CD4-positive, alpha-beta T cell (primary cell): ENCODE data around the gene RSU1. TPM values are rescaled to one million over a fixed set of nuclear protein-coding genes. Genes with fewer than 3 reads are reported as not detected.

Source experiments
- ATAC-seq: fragments of 200-7000 bp; cut with Tn5 transposase; one replicate; pipeline ENCODE4 v1.10.0; 2022; ENCODE audit warnings: mild to moderate bottlenecking; ENCODE audit not compliant: poor library complexity
- CTCF ChIA-PET: fragments of 350-600 bp; sonication (Branson Sonifier 250); formaldehyde crosslinking; loops from one replicate; lab custom pipeline; 2021; ENCODE audit warnings: antibody characterized with exemption, inconsistent platforms; lab: Charles Lee
- POLR2A ChIA-PET: fragments of 350-600 bp; sonication (Branson Sonifier 250); formaldehyde crosslinking; loops from one replicate; lab custom pipeline; 2021; ENCODE audit warnings: antibody characterized with exemption, inconsistent platforms; lab: Charles Lee
- DNase-seq, 14 experiments: peaks; one replicate each; pipeline ENCODE4 v3.0.0-alpha.2; 2013 to 2020; ENCODE audit warnings: mixed read lengths in 2 of 14
- H3K27ac ChIP-seq, 2 donors: one replicate each; pipeline versions ENCODE4 v1.5.1 to v1.7.0; 2013; ENCODE audit warnings: low read length in 2 of 2, low read depth in 1 of 2, mild to moderate bottlenecking in 1 of 2
- H3K27me3 ChIP-seq, 2 experiments: 1 replicate in 1 of 2; 2 replicates in 1 of 2; pipeline versions ENCODE4 v1.6.1 to v1.7.0; 2013; ENCODE audit warnings: low read length in 2 of 2, control low read depth in 1 of 2, mild to moderate bottlenecking in 1 of 2, moderate library complexity in 1 of 2; ENCODE audit not compliant: insufficient read depth in 2 of 2, control insufficient read depth in 1 of 2
- H3K36me3 ChIP-seq: one replicate; pipeline ENCODE4 v1.6.1; 2013; ENCODE audit warnings: low read length, control low read depth; ENCODE audit not compliant: insufficient read depth
- H3K4me1 ChIP-seq: one replicate; pipeline ENCODE4 v1.6.1; 2013; ENCODE audit warnings: low read length, control low read depth; ENCODE audit not compliant: insufficient read depth
- H3K4me3 ChIP-seq: one replicate; pipeline ENCODE4 v1.5.1; 2013; ENCODE audit warnings: mild to moderate bottlenecking, low read length, moderate library complexity
- H3K9me3 ChIP-seq, 2 experiments: 1 replicate in 1 of 2; 2 replicates in 1 of 2; pipeline versions ENCODE4 v1.6.1 to v1.7.0; 2013; ENCODE audit warnings: low read length in 2 of 2, mild to moderate bottlenecking in 2 of 2, control low read depth in 1 of 2, moderate library complexity in 1 of 2; ENCODE audit not compliant: control insufficient read depth in 1 of 2, insufficient read depth in 1 of 2
- H3K27ac Mint-ChIP-seq: one replicate; pipeline ENCODE4 v1.8.0; 2020; ENCODE audit warnings: mixed read lengths
- H3K27me3 Mint-ChIP-seq: one replicate; pipeline ENCODE4 v1.8.0; 2021; ENCODE audit warnings: mixed read lengths
- H3K36me3 Mint-ChIP-seq: one replicate; pipeline ENCODE4 v1.8.0; 2021; ENCODE audit warnings: low read depth, mixed read lengths
- H3K4me1 Mint-ChIP-seq: one replicate; pipeline ENCODE4 v1.8.0; 2021; ENCODE audit warnings: low read depth, mixed read lengths
- H3K4me3 Mint-ChIP-seq: one replicate; pipeline ENCODE4 v1.8.0; 2020; ENCODE audit warnings: mild to moderate bottlenecking, mixed read lengths
- H3K9me3 Mint-ChIP-seq: one replicate; pipeline ENCODE4 v1.8.0; 2020; ENCODE audit warnings: mixed read lengths
- intact Hi-C, 2 experiments: fragments of 100-400 bp; cut with DNase I in 1 of 2; cut with micrococcal nuclease in 1 of 2; formaldehyde crosslinking; loops; one replicate each; pipeline versions ENCODE4 v1.15.1 to v1.9.0; 2023 to 2025; cut with DNase I, micrococcal nuclease
- total RNA-seq, 174 experiments: library from RNA in 2 of 174; stranded (reverse) in 2 of 174; gene quantifications; one replicate each; pipeline ENCODE4 v1.2.3 and lab custom pipeline; 2021 to 2026
- TF ChIP-seq, protein P1 (sequence below): fragments of 200-600 bp; IDR thresholded peaks from one replicate; pipeline ENCODE4 v1.8.0; 2022; ENCODE audit warnings: antibody characterized with exemption, mild to moderate bottlenecking

RSU1 gene
- total RNA-seq, 2 experiments from 2014 or later, result 26.2 to 28.8 TPM

DNA sequence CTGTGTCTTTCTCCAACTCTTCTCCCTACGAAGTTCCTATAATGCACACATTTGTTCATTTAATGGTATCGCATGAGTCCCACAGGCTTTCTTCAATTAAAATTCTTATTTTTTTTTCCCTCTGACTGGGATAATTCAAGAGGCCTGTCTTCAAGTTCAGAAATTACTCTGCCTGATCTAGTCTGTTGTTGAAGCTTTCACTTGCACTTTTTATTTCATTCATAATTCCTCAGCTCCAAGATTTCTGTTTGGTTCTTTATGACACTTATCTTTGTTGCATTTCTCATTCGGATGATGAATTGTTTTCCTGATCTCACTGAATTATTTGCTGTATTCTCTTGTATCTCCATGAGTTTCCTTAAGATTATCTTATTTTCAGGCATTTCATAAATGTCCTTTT lies 103.9 kb downstream of the RSU1 start:
- ATAC-seq, result no peak
- no peak overlapping the region for H3K4me3 Mint-ChIP-seq
- H3K9me3 ChIP-seq, result peaks cover 14 to 22% of the 10 kb centered on the region in 2 experiments
- H3K4me1 Mint-ChIP-seq, result no peaks in the 10 kb centered on the region
- CTCF ChIA-PET, result no interaction called here
- no peak for DNase-seq
- intact Hi-C loops, result no loop called here
- peaks cover 15% of the 10 kb centered on the region for H3K9me3 Mint-ChIP-seq
- POLR2A ChIA-PET, result no interaction called here
- no peaks in the 10 kb centered on the region for H3K36me3 ChIP-seq
- no peak overlapping the region for H3K27ac ChIP-seq
- H3K36me3 Mint-ChIP-seq, result peaks cover 76% of the 10 kb centered on the region
- no peak overlapping the region for H3K4me3 ChIP-seq
- TF ChIP-seq, protein P1, sequence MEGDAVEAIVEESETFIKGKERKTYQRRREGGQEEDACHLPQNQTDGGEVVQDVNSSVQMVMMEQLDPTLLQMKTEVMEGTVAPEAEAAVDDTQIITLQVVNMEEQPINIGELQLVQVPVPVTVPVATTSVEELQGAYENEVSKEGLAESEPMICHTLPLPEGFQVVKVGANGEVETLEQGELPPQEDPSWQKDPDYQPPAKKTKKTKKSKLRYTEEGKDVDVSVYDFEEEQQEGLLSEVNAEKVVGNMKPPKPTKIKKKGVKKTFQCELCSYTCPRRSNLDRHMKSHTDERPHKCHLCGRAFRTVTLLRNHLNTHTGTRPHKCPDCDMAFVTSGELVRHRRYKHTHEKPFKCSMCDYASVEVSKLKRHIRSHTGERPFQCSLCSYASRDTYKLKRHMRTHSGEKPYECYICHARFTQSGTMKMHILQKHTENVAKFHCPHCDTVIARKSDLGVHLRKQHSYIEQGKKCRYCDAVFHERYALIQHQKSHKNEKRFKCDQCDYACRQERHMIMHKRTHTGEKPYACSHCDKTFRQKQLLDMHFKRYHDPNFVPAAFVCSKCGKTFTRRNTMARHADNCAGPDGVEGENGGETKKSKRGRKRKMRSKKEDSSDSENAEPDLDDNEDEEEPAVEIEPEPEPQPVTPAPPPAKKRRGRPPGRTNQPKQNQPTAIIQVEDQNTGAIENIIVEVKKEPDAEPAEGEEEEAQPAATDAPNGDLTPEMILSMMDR, result no peak
- H3K4me1 ChIP-seq, result no peaks in the 10 kb centered on the region
- H3K27me3 ChIP-seq, result no peaks in the 10 kb centered on the region
- H3K27ac Mint-ChIP-seq, result no peak overlapping the region
- no peaks in the 10 kb centered on the region for H3K27me3 Mint-ChIP-seq

DNA sequence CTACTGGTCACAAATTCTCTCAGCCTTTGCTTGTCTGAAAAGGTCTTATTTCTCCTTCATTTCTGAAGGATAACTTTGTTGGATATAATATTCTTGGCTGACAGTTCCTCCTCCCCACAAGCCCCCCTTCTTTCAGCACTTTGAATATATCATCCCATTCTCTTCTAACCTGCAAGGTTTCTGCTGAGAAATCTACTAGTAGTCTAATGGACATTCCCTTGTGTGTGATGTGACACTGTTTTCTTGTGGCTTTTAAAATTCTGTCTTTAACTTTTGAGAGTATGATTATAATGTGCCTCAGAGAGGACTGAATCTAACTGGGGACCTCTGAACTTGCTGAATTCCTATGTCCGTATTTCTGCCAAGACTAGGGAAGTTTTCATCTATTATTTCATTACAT lies 104.3 kb downstream of the RSU1 start:
- Mint-ChIP-seq H3K9me3 (peaks cover 15% of the 10 kb centered on the region), H3K4me1 (no peaks in the 10 kb centered on the region), H3K4me3 (no peak overlapping the region), H3K27ac (no peak overlapping the region), H3K36me3 (peaks cover 73% of the 10 kb centered on the region), H3K27me3 (no peaks in the 10 kb centered on the region)
- no peak for DNase-seq
- Histone ChIP-seq H3K4me3 (no peak overlapping the region), H3K4me1 (no peaks in the 10 kb centered on the region), H3K27ac (no peak overlapping the region), H3K36me3 (no peaks in the 10 kb centered on the region), H3K27me3 (no peaks in the 10 kb centered on the region), H3K9me3 (peaks cover 14 to 22% of the 10 kb centered on the region in 2 experiments)
- CTCF ChIA-PET, result no interaction called here
- TF ChIP-seq, protein P1, result no peak
- intact Hi-C loops, result no loop called here
- POLR2A ChIA-PET, result no interaction called here
- no peak for ATAC-seq

DNA sequence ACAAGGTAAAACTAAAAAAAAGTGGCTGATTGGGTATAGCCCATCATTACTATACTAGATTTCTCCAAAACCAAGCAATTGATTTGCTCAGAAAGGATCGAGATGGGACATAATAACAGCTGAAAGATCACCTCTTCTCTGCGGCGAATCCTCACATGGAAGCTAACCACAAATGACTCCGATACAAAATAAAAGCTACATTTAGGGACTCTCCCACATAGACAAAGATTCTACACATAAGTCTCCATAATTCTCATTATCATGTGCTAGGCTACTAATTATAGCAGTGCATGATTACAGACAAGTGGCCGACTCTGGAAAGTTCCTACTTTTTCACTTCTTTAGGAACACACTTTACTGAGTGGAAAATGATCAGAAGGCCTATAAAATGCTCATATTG lies 116.9 kb downstream of the RSU1 start:
- Histone ChIP-seq H3K9me3 (no peaks in the 10 kb centered on the region), H3K4me3 (no peak overlapping the region), H3K36me3 (peaks cover 2% of the 10 kb centered on the region), H3K27me3 (no peaks in the 10 kb centered on the region), H3K4me1 (no peaks in the 10 kb centered on the region), H3K27ac (no peak overlapping the region)
- CTCF ChIA-PET, result no interaction called here
- Mint-ChIP-seq H3K27ac (no peak overlapping the region), H3K4me1 (no peaks in the 10 kb centered on the region), H3K4me3 (no peak overlapping the region), H3K27me3 (no peaks in the 10 kb centered on the region), H3K36me3 (peaks cover 20% of the 10 kb centered on the region), H3K9me3 (no peaks in the 10 kb centered on the region)
- POLR2A ChIA-PET, result no interaction called here
- DNase-seq (no peak), ATAC-seq (no peak)
- TF ChIP-seq, protein P1, result no peak
- intact Hi-C loops, result no loop called here
